LNCaP clone FGC (cell line): ENCODE data around the gene LDLRAD4.

Experiments used
- DNase-seq: peaks from one replicate; pipeline ENCODE4 v3.0.0-alpha.2; 2011; ENCODE audit warnings: low read depth
- H3K4me3 ChIP-seq: 2 replicates; pipeline ENCODE4 v1.5.1; 2011; ENCODE audit warnings: mild to moderate bottlenecking, low read depth, low read length, control low read depth
- TF ChIP-seq, protein P1 (sequence below): IDR thresholded peaks from 2 replicates; pipeline ENCODE4 v1.5.1; 2012; ENCODE audit warnings: mild to moderate bottlenecking; ENCODE audit not compliant: control insufficient read depth, insufficient read depth; ENCODE audit errors: extremely low read depth

Gene LDLRAD4

DNA sequence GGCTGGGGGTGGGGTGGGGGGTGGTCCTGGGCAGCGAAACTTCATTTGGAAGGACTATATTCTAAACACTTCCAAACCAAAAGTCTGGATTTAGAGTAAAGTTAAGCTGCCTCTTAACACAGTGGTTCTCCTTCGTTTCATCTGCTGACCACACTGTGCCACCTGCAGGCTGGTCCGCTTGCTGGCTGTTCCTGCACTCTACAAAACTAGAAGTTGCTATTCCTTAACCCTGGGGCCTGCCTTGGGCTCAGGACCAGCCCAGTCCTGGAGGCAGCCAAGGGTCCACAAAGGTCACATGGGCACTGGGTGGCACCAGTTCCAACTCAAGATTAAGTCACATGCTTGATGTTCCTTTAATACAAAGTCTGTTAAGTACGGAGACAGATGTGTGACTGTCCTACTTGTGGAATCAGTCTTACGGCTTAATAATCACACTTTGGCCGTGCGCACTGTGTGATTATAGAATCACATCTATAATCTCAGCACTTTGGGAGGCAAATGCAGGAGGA lies 312.4 kb downstream of the LDLRAD4 start:
- TF ChIP-seq, protein P1, sequence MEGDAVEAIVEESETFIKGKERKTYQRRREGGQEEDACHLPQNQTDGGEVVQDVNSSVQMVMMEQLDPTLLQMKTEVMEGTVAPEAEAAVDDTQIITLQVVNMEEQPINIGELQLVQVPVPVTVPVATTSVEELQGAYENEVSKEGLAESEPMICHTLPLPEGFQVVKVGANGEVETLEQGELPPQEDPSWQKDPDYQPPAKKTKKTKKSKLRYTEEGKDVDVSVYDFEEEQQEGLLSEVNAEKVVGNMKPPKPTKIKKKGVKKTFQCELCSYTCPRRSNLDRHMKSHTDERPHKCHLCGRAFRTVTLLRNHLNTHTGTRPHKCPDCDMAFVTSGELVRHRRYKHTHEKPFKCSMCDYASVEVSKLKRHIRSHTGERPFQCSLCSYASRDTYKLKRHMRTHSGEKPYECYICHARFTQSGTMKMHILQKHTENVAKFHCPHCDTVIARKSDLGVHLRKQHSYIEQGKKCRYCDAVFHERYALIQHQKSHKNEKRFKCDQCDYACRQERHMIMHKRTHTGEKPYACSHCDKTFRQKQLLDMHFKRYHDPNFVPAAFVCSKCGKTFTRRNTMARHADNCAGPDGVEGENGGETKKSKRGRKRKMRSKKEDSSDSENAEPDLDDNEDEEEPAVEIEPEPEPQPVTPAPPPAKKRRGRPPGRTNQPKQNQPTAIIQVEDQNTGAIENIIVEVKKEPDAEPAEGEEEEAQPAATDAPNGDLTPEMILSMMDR, result peak; percentile 98
- DNase-seq, result peak; percentile 19

DNA sequence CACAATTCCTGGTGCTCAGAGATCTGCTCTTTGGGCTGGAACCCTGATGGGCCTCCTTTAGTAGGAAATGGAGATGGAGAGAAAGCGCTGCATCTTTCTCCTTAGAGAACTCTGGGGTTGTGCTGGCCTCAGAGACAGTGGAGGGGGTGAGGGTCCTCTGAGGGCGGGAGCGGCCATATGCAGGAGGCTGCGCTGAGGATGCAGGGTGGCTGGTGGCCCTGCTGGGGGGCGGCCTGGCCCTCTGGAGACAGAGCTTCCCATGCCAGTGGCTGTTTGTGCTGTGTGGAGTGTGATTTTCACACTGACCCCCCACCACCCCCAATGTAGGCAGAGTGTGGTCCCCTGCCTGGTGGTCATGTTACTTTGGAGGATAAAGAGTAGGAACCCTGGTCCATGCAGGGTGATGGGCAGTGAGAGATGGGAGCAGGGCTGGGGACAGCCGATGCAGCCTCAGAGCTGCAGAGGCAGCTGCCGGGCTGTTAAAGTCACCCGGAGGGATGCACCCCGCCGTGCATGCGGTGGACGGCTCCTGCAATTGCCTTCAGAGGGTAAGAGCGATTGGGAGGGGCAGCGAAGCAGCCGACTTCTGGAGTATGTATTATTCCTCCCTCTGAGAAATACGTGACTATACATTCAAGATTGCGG lies 313.2 kb downstream of the LDLRAD4 start:
- no peak for DNase-seq
- H3K4me3 ChIP-seq, result no peak overlapping the region
- TF ChIP-seq, protein P1, result no peak

More for the DNA sequence above, 312.4 kb downstream of the LDLRAD4 start:
- no peak overlapping the region for H3K4me3 ChIP-seq

DNA sequence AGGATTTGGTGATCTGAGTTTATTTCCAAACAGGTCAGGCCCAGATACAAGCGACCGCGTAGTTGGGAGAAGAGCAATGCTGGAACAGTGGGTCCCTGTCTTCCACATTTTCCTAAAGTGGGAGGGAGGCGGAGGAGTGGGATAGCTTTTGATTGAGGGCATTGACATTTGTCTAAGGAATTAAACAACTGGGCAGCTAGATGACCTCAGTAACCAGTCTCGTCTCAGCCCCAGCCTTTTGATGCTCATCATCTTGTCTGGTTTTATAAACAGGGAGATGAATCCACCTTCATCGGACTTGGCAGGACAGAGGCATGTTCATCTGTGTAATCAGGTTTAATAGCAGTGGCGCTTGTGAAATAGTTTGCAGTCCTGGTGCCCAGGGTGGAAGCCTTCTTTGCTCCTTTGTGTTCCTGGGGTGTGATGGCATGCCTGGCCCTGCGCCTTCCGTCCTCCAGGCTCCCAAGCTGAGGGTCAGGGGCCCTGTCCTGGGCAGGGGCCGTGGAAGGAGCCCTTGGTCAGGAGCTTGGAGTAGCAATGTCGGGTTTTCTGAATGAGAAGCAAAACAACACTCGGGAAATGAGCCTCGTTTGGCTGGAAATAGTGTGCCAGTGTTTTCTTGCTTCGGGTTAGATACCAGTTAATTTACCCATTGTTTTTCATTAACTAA lies 314.0 kb downstream of the LDLRAD4 start:
- TF ChIP-seq, protein P1, result no peak
- peak; percentile 14 for DNase-seq
- no peak overlapping the region for H3K4me3 ChIP-seq

DNA sequence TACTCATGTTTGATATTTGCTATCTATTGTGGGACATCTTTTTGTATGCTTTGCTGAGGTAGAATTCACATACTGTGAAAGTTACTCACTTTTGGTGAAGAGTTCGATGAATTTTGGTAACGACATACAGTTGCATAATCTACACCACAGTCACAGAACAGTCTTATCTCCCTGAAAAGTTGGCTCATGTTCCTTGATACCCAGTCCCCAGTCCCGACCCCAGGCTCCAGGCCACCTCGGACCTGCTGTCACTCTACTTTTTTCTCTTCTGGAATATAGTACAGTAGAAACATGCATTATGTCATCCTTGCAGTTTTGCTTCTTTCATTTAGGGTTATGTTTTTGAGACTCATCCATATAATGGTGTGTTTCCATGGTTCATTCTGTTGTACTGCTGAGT lies 316.1 kb downstream of the LDLRAD4 start:
- DNase-seq, result no peak
- TF ChIP-seq, protein P1, result no peak
- H3K4me3 ChIP-seq, result no peak overlapping the region

DNA sequence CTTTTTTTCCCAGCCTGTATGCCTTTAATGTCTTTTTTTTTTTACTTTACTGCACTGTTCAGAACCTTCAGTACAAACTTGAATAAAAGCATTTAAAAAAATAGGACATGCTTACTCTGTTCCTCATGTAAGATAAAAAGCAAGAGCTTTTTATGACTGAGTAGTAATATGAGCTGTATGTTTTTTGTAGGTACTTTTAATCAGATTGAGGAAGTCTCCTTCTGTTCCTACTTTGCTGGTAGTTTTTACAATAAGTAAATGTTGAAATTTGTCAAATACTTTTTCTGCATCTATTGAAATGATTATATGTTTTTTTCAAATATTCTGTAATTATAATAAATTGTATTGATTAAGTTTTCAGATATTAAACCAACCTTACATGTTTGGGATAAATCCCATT lies 318.0 kb downstream of the LDLRAD4 start:
- DNase-seq, result no peak
- H3K4me3 ChIP-seq, result no peak overlapping the region
- TF ChIP-seq, protein P1, result no peak

DNA sequence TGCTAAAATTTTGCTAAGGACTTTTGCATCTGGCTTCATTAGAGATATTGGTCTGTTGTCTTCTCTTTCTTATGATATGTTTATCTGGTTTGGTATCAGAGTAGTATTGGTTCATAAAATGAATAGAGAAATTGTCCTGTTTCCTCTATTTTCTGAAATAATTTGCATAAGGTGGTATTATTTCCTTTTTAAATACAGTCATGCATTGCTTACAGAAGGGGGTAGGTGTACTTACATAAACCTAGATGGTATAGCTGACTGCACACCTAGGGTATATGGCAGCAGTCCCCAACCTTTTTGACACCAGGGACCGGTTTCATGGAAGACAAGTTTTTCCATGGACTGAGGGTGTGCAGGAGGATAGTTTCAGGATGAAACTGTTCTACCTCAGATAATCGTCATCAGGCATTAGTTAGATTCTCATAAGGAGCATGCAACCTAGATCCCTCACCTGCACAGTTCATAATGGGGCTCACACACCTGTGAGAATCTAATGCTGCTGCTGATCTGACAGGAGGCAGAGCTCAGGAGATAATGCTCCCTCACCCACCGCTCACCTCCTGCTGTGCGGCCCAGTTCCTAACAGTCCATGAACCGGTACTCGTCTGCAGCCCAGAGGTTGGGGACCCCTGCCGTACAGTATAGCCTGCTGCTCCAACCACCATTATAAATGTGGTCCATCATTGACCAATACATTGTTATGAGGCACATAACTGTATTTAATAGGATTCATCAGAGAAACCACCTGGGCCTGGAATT lies 318.6 kb downstream of the LDLRAD4 start:
- no peak overlapping the region for H3K4me3 ChIP-seq
- no peak for DNase-seq

More for the DNA sequence above, 318.6 kb downstream of the LDLRAD4 start:
- TF ChIP-seq, protein P1, result no peak
